A673 (cell line): ENCODE measurements around the gene PKN3. TPM values are rescaled to one million over a fixed set of nuclear protein-coding genes. Genes with fewer than 3 reads are reported as not detected.

Source experiments
- BruUV-seq: library from RNA; stranded (reverse); fragments of 400-500 nt; replicated peaks from 2 replicates; lab custom pipeline; 2021; lab: Mats Ljungman, UMichigan
- CTCF ChIA-PET: fragments of 300-600 bp; sonication (Branson Sonifier 250); formaldehyde crosslinking; loops from one replicate; lab custom pipeline; 2022; ENCODE audit warnings: antibody characterized with exemption; lab: Charles Lee
- POLR2A ChIA-PET: fragments of 300-600 bp; sonication (Branson Sonifier 250); formaldehyde crosslinking; loops from one replicate; lab custom pipeline; 2022; ENCODE audit warnings: antibody characterized with exemption; ENCODE audit not compliant: low non-redundant PET; lab: Charles Lee
- DNase-seq: peaks from one replicate; pipeline ENCODE4 v3.0.0-alpha.2; 2015; ENCODE audit warnings: low spot score
- H3K27ac ChIP-seq: fragments of 200-600 bp; sonication (generic); 2 replicates; pipeline ENCODE4 v1.5.1; 2016; ENCODE audit warnings: mixed run types, low read depth, mild to moderate bottlenecking, mixed read lengths, antibody characterized with exemption, low read length; ENCODE audit not compliant: poor library complexity, severe bottlenecking
- H3K27me3 ChIP-seq: fragments of 200-600 bp; sonication (generic); replicated peaks from 2 replicates; pipeline ENCODE4 v1.6.1; 2017; ENCODE audit warnings: mixed run types, low read depth, mild to moderate bottlenecking, mixed read lengths, antibody characterized with exemption, low read length; ENCODE audit not compliant: insufficient read depth, poor library complexity
- H3K36me3 ChIP-seq: fragments of 200-600 bp; sonication (generic); 2 replicates; pipeline ENCODE4 v1.6.1; 2016; ENCODE audit warnings: mixed run types, mild to moderate bottlenecking, mixed read lengths, antibody characterized with exemption, low read length; ENCODE audit not compliant: insufficient read depth, poor library complexity, severe bottlenecking
- H3K4me1 ChIP-seq: fragments of 200-600 bp; sonication (generic); 2 replicates; pipeline ENCODE4 v1.6.1; 2017; ENCODE audit warnings: mixed run types, mild to moderate bottlenecking, mixed read lengths, antibody characterized with exemption, low read length; ENCODE audit not compliant: insufficient read depth, poor library complexity, severe bottlenecking
- H3K4me3 ChIP-seq: fragments of 200-600 bp; sonication (generic); 2 replicates; pipeline ENCODE4 v1.5.1; 2016; ENCODE audit warnings: low read depth, mixed run types, mild to moderate bottlenecking, mixed read lengths, low read length; ENCODE audit not compliant: poor library complexity, severe bottlenecking
- H3K9me3 ChIP-seq: fragments of 200-600 bp; sonication (generic); 2 replicates; pipeline ENCODE4 v1.6.1; 2016; ENCODE audit warnings: mixed run types, low read depth, mild to moderate bottlenecking, mixed read lengths, antibody characterized with exemption, low read length; ENCODE audit not compliant: poor library complexity, severe bottlenecking
- CTCF ChIP-seq: fragments of 300-800, 200-600 bp; sonication (generic); conservative IDR thresholded peaks from 2 replicates; pipeline ENCODE4 v1.5.1; 2017; ENCODE audit warnings: low read depth, mild to moderate bottlenecking, antibody characterized with exemption, low read length, moderate library complexity, mixed read lengths
- EZH2 ChIP-seq: fragments of 200-600 bp; sonication (generic); IDR thresholded peaks from 2 replicates; pipeline ENCODE4 v1.6.1; 2017; ENCODE audit warnings: borderline replicate concordance, low read depth, mild to moderate bottlenecking, mixed read lengths, antibody characterized with exemption, low read length; ENCODE audit not compliant: poor library complexity, severe bottlenecking
- intact Hi-C: fragments of 100-400 bp; cut with micrococcal nuclease; formaldehyde crosslinking; loops from one replicate; pipeline ENCODE4 v1.10.0; 2022; ENCODE audit not compliant: unreplicated experiment
- total RNA-seq: library from RNA; stranded (reverse); gene quantifications from 2 replicates; pipeline ENCODE4 v1.2.3, GENCODE V29; 2021

The PKN3 gene
- total RNA-seq, 1 experiment from 2014 or later: 12.3 TPM

DNA sequence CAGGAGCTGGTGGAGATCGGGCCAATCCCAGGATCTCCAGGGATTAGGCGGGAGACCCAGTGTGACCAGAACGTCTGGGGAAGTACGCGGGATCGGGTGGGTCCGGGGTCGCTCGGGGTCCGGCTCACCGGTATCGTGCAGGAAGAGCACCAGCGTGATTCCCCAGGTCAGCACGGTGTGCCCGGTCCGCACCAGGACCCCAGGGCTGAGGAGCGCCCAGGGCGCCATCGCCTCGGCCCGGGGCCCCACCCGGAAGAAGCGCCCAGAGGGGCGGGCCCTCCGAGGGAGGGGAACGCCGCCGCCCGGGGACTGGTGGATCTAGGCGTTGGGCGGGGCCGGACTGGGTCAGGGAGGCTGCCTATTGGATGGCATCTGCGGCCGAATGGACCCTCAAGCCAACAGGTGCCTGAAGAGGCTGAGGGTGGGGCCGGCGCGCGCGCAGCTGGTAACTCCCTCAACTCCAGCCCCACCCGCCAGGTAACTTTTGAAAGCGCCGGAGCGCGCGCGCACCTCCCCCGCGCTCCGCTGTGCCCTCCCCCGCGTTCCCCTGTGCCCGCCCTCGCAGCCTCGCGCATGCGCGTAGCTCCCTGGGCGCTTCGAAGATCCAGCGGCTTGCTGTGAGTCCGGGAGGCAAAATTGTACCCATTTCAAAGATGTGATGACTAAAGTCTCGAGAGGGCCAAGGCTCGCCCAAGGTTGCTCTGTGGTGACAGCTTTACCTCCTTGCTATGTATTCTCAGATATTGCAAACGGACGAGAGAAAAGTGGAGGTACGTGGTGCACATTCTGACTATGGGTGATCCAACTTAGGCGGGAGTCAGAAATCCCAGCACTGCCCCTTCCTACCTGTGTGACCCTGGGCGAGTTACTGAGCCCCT lies 21.8 kb downstream of the PKN3 start, which contains the start of gene ZDHHC12:
Gene ZDHHC12 (minus strand): TSS at position 262 of the 878 bp plus-strand sequence. CDS start 34 bp downstream, at position 228.
- H3K27me3 ChIP-seq: no peaks in the 10 kb centered on the region
- H3K9me3 ChIP-seq: no peaks in the 10 kb centered on the region
- peak within 1 kb of the TSS; percentile 66 for H3K4me3 ChIP-seq
- H3K27ac ChIP-seq: peak within 1 kb of the TSS; percentile 67
- intact Hi-C loops: no loop called here
- no TSS peak for BruUV-seq
- H3K36me3 ChIP-seq: peaks cover 6% of the 10 kb centered on the region
- TF ChIP-seq CTCF (no peak), EZH2 (no peak)
- ChIA-PET POLR2A (interaction anchor here (0.6 kb wide), 1 partner anchor 1436 kb away, joined by 4 read pairs; no protein-coding TSS in a partner anchor), CTCF (interaction anchor here (0.6 to 1.3 kb wide), 4 partner anchors 22 to 363 kb away, joined by 3 to 5 read pairs (median 3); partner anchors contain the start of gene PKN3)
- peaks cover 22% of the 10 kb centered on the region for H3K4me1 ChIP-seq
- DNase-seq: peak; percentile 99

GRCh38 chr9:128724744-128725211 lies 22.5 kb downstream of the PKN3 start:
- intact Hi-C loops: no loop called here
- Histone ChIP-seq H3K36me3 (peaks cover 6% of the 10 kb centered on the region), H3K4me1 (peaks cover 29% of the 10 kb centered on the region), H3K27ac (peak overlapping the region; percentile 67), H3K9me3 (no peaks in the 10 kb centered on the region), H3K27me3 (no peaks in the 10 kb centered on the region), H3K4me3 (peak overlapping the region; percentile 66)
- CTCF ChIA-PET: interaction anchor here (0.6 to 1.3 kb wide), 3 partner anchors 23 to 155 kb away, joined by 3 to 5 read pairs (median 3); partner anchors contain the start of gene PKN3
- no TSS peak for BruUV-seq
- peak; percentile 88 for DNase-seq
- TF ChIP-seq EZH2: no peak
- no peak for TF ChIP-seq CTCF
- POLR2A ChIA-PET: interaction anchor here (0.6 kb wide), 1 partner anchor 1436 kb away, joined by 4 read pairs; no protein-coding TSS in a partner anchor

DNA sequence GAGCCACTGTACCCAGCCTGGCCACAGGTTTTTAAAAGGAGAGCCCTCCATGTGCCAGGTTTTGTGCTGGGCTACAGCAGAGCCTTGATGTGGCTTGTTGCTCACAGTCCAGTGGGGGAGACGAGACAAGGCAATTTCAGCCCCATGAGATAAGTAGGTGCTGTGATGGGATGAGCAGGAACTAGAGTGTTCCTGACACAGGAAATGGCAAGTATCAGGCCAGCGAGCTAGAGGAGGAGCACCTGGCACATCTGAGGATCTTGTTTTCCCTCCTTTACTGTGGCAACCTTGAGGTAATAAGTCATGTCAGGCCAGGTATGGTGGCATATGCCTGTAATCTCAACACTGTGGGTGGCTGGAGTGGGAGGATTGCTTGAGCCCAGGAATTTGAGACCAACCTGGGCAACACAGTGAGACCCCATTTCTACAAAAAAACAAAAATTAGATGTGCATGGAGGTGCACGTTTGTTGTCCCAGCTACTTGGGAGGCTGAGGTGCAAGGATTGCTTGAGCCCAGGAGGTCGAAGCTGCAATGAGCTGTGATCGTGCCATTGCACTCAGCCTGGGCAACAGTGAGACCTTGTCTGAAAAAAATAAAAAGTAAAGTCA lies 25.4 kb downstream of the PKN3 start:
- intact Hi-C loops: no loop called here
- TF ChIP-seq CTCF (no peak), EZH2 (no peak)
- H3K4me1 ChIP-seq: peaks cover 29% of the 10 kb centered on the region
- H3K9me3 ChIP-seq: no peaks in the 10 kb centered on the region
- no peaks in the 10 kb centered on the region for H3K36me3 ChIP-seq
- no peak for DNase-seq
- no peaks in the 10 kb centered on the region for H3K27me3 ChIP-seq
- H3K4me3 ChIP-seq: no peak overlapping the region
- POLR2A ChIA-PET: no interaction called here
- CTCF ChIA-PET: no interaction called here
- no peak overlapping the region for H3K27ac ChIP-seq
- no TSS peak for BruUV-seq
